ENCODE measurements around the gene TRIM14. TPM values are rescaled to one million over a fixed set of nuclear protein-coding genes. Genes with fewer than 3 reads are reported as not detected.

The TRIM14 gene
- total RNA-seq, 1 experiment from 2014 or later = 20.2 TPM

- H3K4me1 ChIP-seq (replicated peaks; ENCODE audit: insufficient read depth) = peaks cover 21% of the 10 kb centered on the region
- peaks cover 10% of the 10 kb centered on the region; the same call in 1 of the 2 replicates for H3K36me3 ChIP-seq (ENCODE audit: low read depth)
- CTCF ChIA-PET = no interaction called here
- H3K9me2 ChIP-seq (ENCODE audit: insufficient read depth) = no peaks in the 10 kb centered on the region
- no peak overlapping the region for H3K27ac ChIP-seq
- BruUV-seq (replicated peaks) = no TSS peak
- POLR2A ChIA-PET (ENCODE audit: unreplicated experiment) = interaction anchor here (0.6 to 0.8 kb wide), 2 partner anchors 35 to 889 kb away, joined by 4 read pairs; no protein-coding TSS in a partner anchor
- no peak for DNase-seq
- H2AFZ ChIP-seq = no peak overlapping the region
- intact Hi-C loops (cut with micrococcal nuclease; ENCODE audit: unreplicated experiment) = no loop called here
- no peak overlapping the region for H3K4me3 ChIP-seq
- peaks cover 26% of the 10 kb centered on the region; the same call in 1 of the 2 replicates for H3F3A ChIP-seq (ENCODE audit: insufficient read depth, low read depth)
- H3K27me3 ChIP-seq (ENCODE audit: insufficient read depth, low read depth) = no peaks in the 10 kb centered on the region
- H3K9me3 ChIP-seq (ENCODE audit: insufficient read depth, low read depth) = no peaks in the 10 kb centered on the region
- TF ChIP-seq EZH2 (IDR thresholded peaks at IDR 0.05; ENCODE audit: low read depth) = no peak
- no peak overlapping the region for H3K4me2 ChIP-seq
- no peaks in the 10 kb centered on the region for H3K79me2 ChIP-seq (ENCODE audit: low read depth)
- H4K20me1 ChIP-seq (ENCODE audit: insufficient read depth) = no peaks in the 10 kb centered on the region
These were observed 34.0 kb downstream of the TRIM14 start for GRCh38 chr9:98085058-98085457.

- Histone ChIP-seq H3K27me3 (ENCODE audit: insufficient read depth, low read depth) (no peaks in the 10 kb centered on the region), H3K27ac (no peak overlapping the region), H3K79me2 (ENCODE audit: low read depth) (no peaks in the 10 kb centered on the region), H3K36me3 (ENCODE audit: low read depth) (peaks cover 15% of the 10 kb centered on the region), H3K4me1 (replicated peaks; ENCODE audit: insufficient read depth) (peaks cover 27% of the 10 kb centered on the region), H3K4me3 (no peak overlapping the region), H4K20me1 (ENCODE audit: insufficient read depth) (no peaks in the 10 kb centered on the region), H3K9me2 (ENCODE audit: insufficient read depth) (no peaks in the 10 kb centered on the region), H3F3A (ENCODE audit: insufficient read depth, low read depth) (peaks cover 32% of the 10 kb centered on the region; the same call in 1 of the 2 replicates), H3K4me2 (no peak overlapping the region), H2AFZ (no peak overlapping the region), H3K9me3 (ENCODE audit: insufficient read depth, low read depth) (no peaks in the 10 kb centered on the region)
- no TSS peak for BruUV-seq (replicated peaks)
- ChIA-PET POLR2A (ENCODE audit: unreplicated experiment) (interaction anchor here (0.6 to 0.8 kb wide), 2 partner anchors 36 to 889 kb away, joined by 4 read pairs; no protein-coding TSS in a partner anchor), CTCF (no interaction called here)
- DNase-seq = no peak
- intact Hi-C loops (cut with micrococcal nuclease; ENCODE audit: unreplicated experiment) = no loop called here
- no peak for TF ChIP-seq EZH2 (IDR thresholded peaks at IDR 0.05; ENCODE audit: low read depth)
- no peak for TF ChIP-seq CTCF (conservative IDR thresholded peaks at IDR 0.05)
These were observed 34.6 kb downstream of the TRIM14 start for GRCh38 chr9:98084396-98084795.

GRCh38 chr9:98083566-98084183 lies 35.3 kb downstream of the TRIM14 start:
- H3K79me2 ChIP-seq (ENCODE audit: low read depth) = no peaks in the 10 kb centered on the region
- ChIA-PET CTCF (no interaction called here), POLR2A (ENCODE audit: unreplicated experiment) (interaction anchor here (0.6 kb wide), 1 partner anchor 26 kb away, joined by 7 read pairs; no protein-coding TSS in a partner anchor)
- no peaks in the 10 kb centered on the region for H3K9me3 ChIP-seq (ENCODE audit: insufficient read depth, low read depth)
- TF ChIP-seq EZH2 (IDR thresholded peaks at IDR 0.05; ENCODE audit: low read depth) (no peak), CTCF (conservative IDR thresholded peaks at IDR 0.05) (no peak)
- intact Hi-C loops (cut with micrococcal nuclease; ENCODE audit: unreplicated experiment) = no loop called here
- peaks cover 15% of the 10 kb centered on the region for H3K36me3 ChIP-seq (ENCODE audit: low read depth)
- H2AFZ ChIP-seq = no peak overlapping the region
- no peak overlapping the region for H3K4me2 ChIP-seq
- no peak for DNase-seq
- H4K20me1 ChIP-seq (ENCODE audit: insufficient read depth) = no peaks in the 10 kb centered on the region
- H3K27me3 ChIP-seq (ENCODE audit: insufficient read depth, low read depth) = no peaks in the 10 kb centered on the region
- peaks cover 29% of the 10 kb centered on the region for H3K4me1 ChIP-seq (replicated peaks; ENCODE audit: insufficient read depth)
- no peak overlapping the region for H3K27ac ChIP-seq
- no peaks in the 10 kb centered on the region for H3K9me2 ChIP-seq (ENCODE audit: insufficient read depth)
- no peak overlapping the region for H3K4me3 ChIP-seq
- BruUV-seq (replicated peaks) = no TSS peak
- H3F3A ChIP-seq (ENCODE audit: insufficient read depth, low read depth) = peaks cover 39% of the 10 kb centered on the region; the same call in 1 of the 2 replicates
